HepG2 (cell line): ENCODE measurements around the gene GRHPR. TPM values are rescaled to one million over a fixed set of nuclear protein-coding genes. Genes with fewer than 3 reads are reported as not detected.
A peak's percentile ranks its signal among the peaks of the same experiment; 100 is the strongest.

Experiments used
- ARNTL ChIP-seq: sonication (generic); formaldehyde crosslinking; IDR thresholded peaks from 2 replicates; pipeline ENCODE4 v1.4.0; 2020; ENCODE audit warnings: mild to moderate bottlenecking, missing genetic modification reagents
- FOXA3 ChIP-seq: IDR thresholded peaks from 2 replicates; pipeline ENCODE4 v1.6.1; 2016; ENCODE audit warnings: missing genetic modification reagents, missing compliant biosample characterization
- KDM4B ChIP-seq: sonication (generic); formaldehyde crosslinking; IDR thresholded peaks from 2 replicates; pipeline ENCODE4 v1.4.0; 2020; ENCODE audit warnings: missing genetic modification reagents
- KMT2B ChIP-seq: IDR thresholded peaks from 2 replicates; pipeline ENCODE4 v1.6.1; 2016; ENCODE audit warnings: missing genetic modification reagents, missing compliant biosample characterization
- MTF2 ChIP-seq: sonication (generic); formaldehyde crosslinking; IDR thresholded peaks from 2 replicates; pipeline ENCODE4 v1.5.0; 2020; ENCODE audit warnings: missing genetic modification reagents, borderline replicate concordance
- MZF1 ChIP-seq: sonication (generic); formaldehyde crosslinking; IDR thresholded peaks from 2 replicates; pipeline ENCODE4 v1.8.1; 2023; ENCODE audit warnings: mild to moderate bottlenecking, missing genetic modification reagents, borderline replicate concordance
- NPAS2 ChIP-seq: sonication (generic); formaldehyde crosslinking; IDR thresholded peaks from 2 replicates; pipeline ENCODE4 v1.8.0; 2022; ENCODE audit warnings: mild to moderate bottlenecking, missing genetic modification reagents, borderline replicate concordance
- RBM22 ChIP-seq: fragments of 200-400 bp; formaldehyde crosslinking; optimal IDR thresholded peaks from 2 replicates; pipeline ENCODE3; 2017; ENCODE audit warnings: mild to moderate bottlenecking, low read length, moderate library complexity
- SKI ChIP-seq: fragments of 450-650 bp; IDR thresholded peaks from one replicate; pipeline ENCODE4 v1.6.1; 2018; ENCODE audit warnings: mild to moderate bottlenecking; ENCODE audit not compliant: partially characterized antibody
- SMARCE1 ChIP-seq: fragments of 450-650 bp; IDR thresholded peaks from 2 replicates; pipeline ENCODE4 v1.6.1; 2017; ENCODE audit warnings: borderline replicate concordance
- TCF12 ChIP-seq, 2 experiments: fragments of 450-650 bp in 1 of 2; sonication (generic) in 1 of 2; formaldehyde crosslinking in 1 of 2; IDR thresholded peaks; 2 replicates each; pipeline versions ENCODE4 v1.6.1 to v1.8.0; 2017 to 2022; ENCODE audit warnings: antibody characterized with exemption in 1 of 2, mild to moderate bottlenecking in 1 of 2, missing genetic modification reagents in 1 of 2, moderate library complexity in 1 of 2
- TMF1 ChIP-seq: sonication (generic); formaldehyde crosslinking; IDR thresholded peaks from 2 replicates; pipeline ENCODE4 v1.8.1; 2022; ENCODE audit warnings: low read depth, missing genetic modification reagents
- U2AF2 ChIP-seq: fragments of 200-400 bp; formaldehyde crosslinking; IDR thresholded peaks from 2 replicates; pipeline ENCODE4 v1.6.1; 2017; ENCODE audit warnings: low read depth, mild to moderate bottlenecking, low read length
- XBP1 ChIP-seq: sonication (generic); formaldehyde crosslinking; IDR thresholded peaks from 2 replicates; pipeline ENCODE4 v1.5.0; 2020; ENCODE audit warnings: missing genetic modification reagents
- ZKSCAN8 ChIP-seq: IDR thresholded peaks from 2 replicates; pipeline ENCODE4 v1.6.1; 2016; ENCODE audit warnings: borderline replicate concordance, missing genetic modification reagents, missing compliant biosample characterization
- ZMYM4 ChIP-seq: sonication (generic); formaldehyde crosslinking; IDR thresholded peaks from 2 replicates; pipeline ENCODE4 v1.8.1; 2023; ENCODE audit warnings: mild to moderate bottlenecking, missing genetic modification reagents
- ZNF253 ChIP-seq: sonication (generic); formaldehyde crosslinking; IDR thresholded peaks from 2 replicates; pipeline ENCODE4 v1.8.0; 2022; ENCODE audit warnings: mild to moderate bottlenecking, missing genetic modification reagents, borderline replicate concordance
- ZNF292 ChIP-seq: sonication (generic); formaldehyde crosslinking; IDR thresholded peaks from 2 replicates; pipeline ENCODE4 v1.8.1; 2022; ENCODE audit warnings: mild to moderate bottlenecking, low read depth, missing genetic modification reagents, borderline replicate concordance
- ZNF451 ChIP-seq: sonication (generic); formaldehyde crosslinking; IDR thresholded peaks from 2 replicates; pipeline ENCODE4 v1.5.0; 2020; ENCODE audit warnings: mild to moderate bottlenecking, missing genetic modification reagents
- ZNF484 ChIP-seq: sonication (generic); formaldehyde crosslinking; IDR thresholded peaks from 2 replicates; pipeline ENCODE4 v1.5.1; 2020; ENCODE audit warnings: mild to moderate bottlenecking, low read depth, missing genetic modification reagents, borderline replicate concordance
- ZNF570 ChIP-seq: sonication (generic); formaldehyde crosslinking; IDR thresholded peaks from 2 replicates; pipeline ENCODE4 v1.4.0; 2020; ENCODE audit warnings: mild to moderate bottlenecking, missing genetic modification reagents, borderline replicate concordance
- ZNF674 ChIP-seq: sonication (generic); formaldehyde crosslinking; IDR thresholded peaks from 2 replicates; pipeline ENCODE4 v1.5.0; 2020; ENCODE audit warnings: low read depth, mild to moderate bottlenecking, missing genetic modification reagents
- ZSCAN9 ChIP-seq: IDR thresholded peaks from 2 replicates; pipeline ENCODE4 v1.6.1; 2016; ENCODE audit warnings: borderline replicate concordance
- ZZZ3 ChIP-seq: sonication (generic); formaldehyde crosslinking; IDR thresholded peaks from 2 replicates; pipeline ENCODE4 v1.4.0; 2020; ENCODE audit warnings: missing genetic modification reagents, mild to moderate bottlenecking, borderline replicate concordance
- polyA plus RNA-seq, 8 experiments: library from polyadenylated mRNA; depleted of rRNA in 3 of 8; stranded (reverse) in 7 of 8; unstranded in 1 of 8; fragments of >200 nt; fragmentation: Illumina TruSeq in 4 of 8; extraction: Trizol in 4 of 8; gene quantifications; 2 replicates each; pipeline versions ENCODE4 v1.2.1 to v1.2.3, GENCODE V29; 2011 to 2016; ENCODE audit warnings: low read depth in 4 of 8, missing spikeins in 1 of 8, mixed read lengths in 1 of 8; ENCODE audit not compliant: insufficient read depth in 1 of 8
- total RNA-seq, 5 experiments: library from RNA; depleted of rRNA; stranded (reverse); fragments of >200 nt; fragmentation: Illumina TruSeq; extraction: Trizol; gene quantifications; 2 replicates each; pipeline ENCODE4 v1.2.3, GENCODE V29; 2016; ENCODE audit warnings: low read depth in 1 of 5
- TF ChIP-seq, protein P1 (sequence below): IDR thresholded peaks from 2 replicates; pipeline ENCODE4 v1.6.1; 2016; ENCODE audit warnings: low read depth, control low read depth
- TF ChIP-seq, protein P2 (sequence below): sonication (generic); formaldehyde crosslinking; IDR thresholded peaks from 2 replicates; pipeline ENCODE4 v1.5.0; 2020; ENCODE audit warnings: missing genetic modification reagents, mild to moderate bottlenecking, borderline replicate concordance
- TF ChIP-seq, protein P3 (sequence below): sonication (generic); formaldehyde crosslinking; IDR thresholded peaks from 2 replicates; pipeline ENCODE4 v1.5.1; 2020; ENCODE audit warnings: missing genetic modification reagents, mild to moderate bottlenecking, borderline replicate concordance

GRHPR gene
- total and polyA plus RNA-seq, 2 of the 13 experiments (the other 11 are each of a cell fraction or from before 2014, with no cell fraction given), result 113 to 115 TPM

DNA sequence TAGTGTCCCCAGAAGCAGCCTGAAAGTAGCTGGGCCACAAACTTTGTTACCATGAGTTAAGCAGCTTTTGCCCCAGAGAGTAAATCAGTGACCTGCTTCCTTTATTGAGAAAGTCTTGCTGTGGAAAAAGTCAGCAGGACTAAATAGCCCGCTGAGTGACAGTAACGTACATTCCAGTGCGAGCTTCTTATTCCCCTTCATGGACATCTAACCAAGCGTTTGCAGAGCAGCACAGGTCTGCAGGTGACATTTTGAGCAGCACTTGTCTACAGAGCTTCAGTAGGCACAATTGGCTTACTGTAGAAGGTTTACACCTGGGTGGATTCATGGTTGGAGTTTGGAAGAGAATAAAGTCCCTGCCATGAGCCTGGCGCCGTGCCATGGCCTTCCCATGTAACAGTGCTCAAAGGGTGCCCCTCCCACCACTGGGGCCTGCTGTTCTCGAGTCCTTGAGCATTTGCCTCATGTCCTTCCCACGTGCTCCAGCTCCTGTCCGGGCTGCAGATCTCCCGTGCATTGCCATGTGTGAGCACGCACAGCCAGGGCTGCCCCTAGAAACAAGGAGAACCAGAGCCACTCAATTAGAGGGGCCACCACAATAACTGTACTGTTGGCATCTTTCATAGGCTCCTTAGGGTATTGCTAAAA lies 41.3 kb upstream of the GRHPR start (continued):
- peak; percentile 99 for TF ChIP-seq ARNTL (CRISPR knock-in tag)
- no peak for TF ChIP-seq TCF12 (IDR thresholded peaks at IDR 0.05)
- TF ChIP-seq TCF12 (CRISPR knock-in tag; IDR thresholded peaks at IDR 0.05), result no peak
- TF ChIP-seq ZNF451, result peak; percentile 60; the same call in 1 of the 2 replicates
- no peak for TF ChIP-seq U2AF2
- TF ChIP-seq SKI, result no peak
- TF ChIP-seq ZNF253, result no peak
- peak; percentile 84 for TF ChIP-seq ZMYM4 (CRISPR knock-in tag)
- TF ChIP-seq, protein P1, sequence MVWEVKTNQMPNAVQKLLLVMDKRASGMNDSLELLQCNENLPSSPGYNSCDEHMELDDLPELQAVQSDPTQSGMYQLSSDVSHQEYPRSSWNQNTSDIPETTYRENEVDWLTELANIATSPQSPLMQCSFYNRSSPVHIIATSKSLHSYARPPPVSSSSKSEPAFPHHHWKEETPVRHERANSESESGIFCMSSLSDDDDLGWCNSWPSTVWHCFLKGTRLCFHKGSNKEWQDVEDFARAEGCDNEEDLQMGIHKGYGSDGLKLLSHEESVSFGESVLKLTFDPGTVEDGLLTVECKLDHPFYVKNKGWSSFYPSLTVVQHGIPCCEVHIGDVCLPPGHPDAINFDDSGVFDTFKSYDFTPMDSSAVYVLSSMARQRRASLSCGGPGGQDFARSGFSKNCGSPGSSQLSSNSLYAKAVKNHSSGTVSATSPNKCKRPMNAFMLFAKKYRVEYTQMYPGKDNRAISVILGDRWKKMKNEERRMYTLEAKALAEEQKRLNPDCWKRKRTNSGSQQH (CRISPR knock-in tag), result no peak
- TF ChIP-seq XBP1 (CRISPR knock-in tag), result no peak
- no peak for TF ChIP-seq ZSCAN9
- TF ChIP-seq SMARCE1, result no peak
- TF ChIP-seq MZF1, result no peak
- no peak for TF ChIP-seq KDM4B (CRISPR knock-in tag)
- TF ChIP-seq ZNF292 (CRISPR knock-in tag), result no peak
- TF ChIP-seq ZZZ3 (CRISPR knock-in tag), result no peak
- TF ChIP-seq RBM22, result no peak
- no peak for TF ChIP-seq NPAS2
- peak; percentile 39; the same call in 1 of the 2 replicates for TF ChIP-seq FOXA3 (CRISPR knock-in tag)
- TF ChIP-seq ZNF674 (CRISPR knock-in tag), result no peak
- TF ChIP-seq ZNF570 (CRISPR knock-in tag), result no peak
- 0 out of 2 replicates have a peak, but pooled peaks have one; percentile 24 for TF ChIP-seq KMT2B
- TF ChIP-seq ZNF484 (CRISPR knock-in tag), result no peak
- no peak for TF ChIP-seq ZKSCAN8 (CRISPR knock-in tag)
- TF ChIP-seq, protein P2, sequence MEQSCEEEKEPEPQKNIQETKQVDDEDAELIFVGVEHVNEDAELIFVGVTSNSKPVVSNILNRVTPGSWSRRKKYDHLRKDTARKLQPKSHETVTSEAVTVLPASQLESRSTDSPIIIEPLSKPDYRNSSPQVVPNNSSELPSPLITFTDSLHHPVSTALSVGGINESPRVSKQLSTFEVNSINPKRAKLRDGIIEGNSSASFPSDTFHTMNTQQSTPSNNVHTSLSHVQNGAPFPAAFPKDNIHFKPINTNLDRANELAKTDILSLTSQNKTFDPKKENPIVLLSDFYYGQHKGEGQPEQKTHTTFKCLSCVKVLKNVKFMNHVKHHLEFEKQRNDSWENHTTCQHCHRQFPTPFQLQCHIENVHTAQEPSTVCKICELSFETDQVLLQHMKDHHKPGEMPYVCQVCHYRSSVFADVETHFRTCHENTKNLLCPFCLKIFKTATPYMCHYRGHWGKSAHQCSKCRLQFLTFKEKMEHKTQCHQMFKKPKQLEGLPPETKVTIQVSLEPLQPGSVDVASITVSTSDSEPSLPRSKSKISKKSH, result peak; percentile 92
- TF ChIP-seq, protein P3, sequence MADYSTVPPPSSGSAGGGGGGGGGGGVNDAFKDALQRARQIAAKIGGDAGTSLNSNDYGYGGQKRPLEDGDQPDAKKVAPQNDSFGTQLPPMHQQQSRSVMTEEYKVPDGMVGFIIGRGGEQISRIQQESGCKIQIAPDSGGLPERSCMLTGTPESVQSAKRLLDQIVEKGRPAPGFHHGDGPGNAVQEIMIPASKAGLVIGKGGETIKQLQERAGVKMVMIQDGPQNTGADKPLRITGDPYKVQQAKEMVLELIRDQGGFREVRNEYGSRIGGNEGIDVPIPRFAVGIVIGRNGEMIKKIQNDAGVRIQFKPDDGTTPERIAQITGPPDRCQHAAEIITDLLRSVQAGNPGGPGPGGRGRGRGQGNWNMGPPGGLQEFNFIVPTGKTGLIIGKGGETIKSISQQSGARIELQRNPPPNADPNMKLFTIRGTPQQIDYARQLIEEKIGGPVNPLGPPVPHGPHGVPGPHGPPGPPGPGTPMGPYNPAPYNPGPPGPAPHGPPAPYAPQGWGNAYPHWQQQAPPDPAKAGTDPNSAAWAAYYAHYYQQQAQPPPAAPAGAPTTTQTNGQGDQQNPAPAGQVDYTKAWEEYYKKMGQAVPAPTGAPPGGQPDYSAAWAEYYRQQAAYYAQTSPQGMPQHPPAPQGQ (CRISPR knock-in tag), result no peak
- TF ChIP-seq TMF1 (CRISPR knock-in tag), result peak; percentile 86; the same call in 1 of the 2 replicates
- no peak for TF ChIP-seq MTF2 (CRISPR knock-in tag)
